ENCODE results near the gene PARD3. TPM values are rescaled to one million over a fixed set of nuclear protein-coding genes. Genes with fewer than 3 reads are reported as not detected.

PARD3 gene
- total RNA-seq, 2 donors from 2014 or later: 31.6 to 41.6 TPM

GRCh38 chr10:34186745-34187144 is 628.4 kb downstream of the PARD3 start:
- Histone ChIP-seq H3K4me3 (no peak overlapping the region), H3K27me3 (no peaks in the 10 kb centered on the region), H3K27ac (no peak overlapping the region), H3K36me3 (no peaks in the 10 kb centered on the region), H3K4me1 (peaks cover 0 to 18% of the 10 kb centered on the region in 2 donors), H3K9me3 (no peaks in the 10 kb centered on the region)
- DNase-seq (ENCODE audit: low spot score): no peak
- TF ChIP-seq CTCF (IDR thresholded peaks at IDR 0.05): no peak

GRCh38 chr10:34185998-34186397 is 629.1 kb downstream of the PARD3 start:
- TF ChIP-seq CTCF (IDR thresholded peaks at IDR 0.05): no peak
- no peaks in the 10 kb centered on the region for H3K9me3 ChIP-seq
- no peak for DNase-seq (ENCODE audit: low spot score)
- peaks cover 0 to 23% of the 10 kb centered on the region in 2 donors for H3K4me1 ChIP-seq
- no peaks in the 10 kb centered on the region for H3K27me3 ChIP-seq
- no peaks in the 10 kb centered on the region for H3K36me3 ChIP-seq
- no peak overlapping the region for H3K4me3 ChIP-seq
- H3K27ac ChIP-seq: no peak overlapping the region

- Histone ChIP-seq H3K4me1 (peaks cover 0 to 23% of the 10 kb centered on the region in 2 donors), H3K4me3 (no peak overlapping the region), H3K9me3 (no peaks in the 10 kb centered on the region), H3K36me3 (no peaks in the 10 kb centered on the region), H3K27ac (no peak overlapping the region), H3K27me3 (no peaks in the 10 kb centered on the region)
- no peak for DNase-seq (ENCODE audit: low spot score)
- TF ChIP-seq CTCF (IDR thresholded peaks at IDR 0.05): no peak
Observed at GRCh38 chr10:34184939-34185386, 630.1 kb downstream of the PARD3 start.

- Histone ChIP-seq H3K27me3 (no peaks in the 10 kb centered on the region), H3K4me1 (peaks cover 0 to 23% of the 10 kb centered on the region in 2 donors), H3K27ac (no peak overlapping the region), H3K9me3 (no peaks in the 10 kb centered on the region), H3K36me3 (no peaks in the 10 kb centered on the region), H3K4me3 (no peak overlapping the region)
- no peak for DNase-seq (ENCODE audit: low spot score)
- no peak for TF ChIP-seq CTCF (IDR thresholded peaks at IDR 0.05)
Observed at GRCh38 chr10:34184397-34184796, 630.7 kb downstream of the PARD3 start.

- no peaks in the 10 kb centered on the region for H3K27me3 ChIP-seq
- TF ChIP-seq CTCF (IDR thresholded peaks at IDR 0.05): no peak
- no peak overlapping the region for H3K4me3 ChIP-seq
- H3K9me3 ChIP-seq: no peaks in the 10 kb centered on the region
- no peak overlapping the region for H3K27ac ChIP-seq
- peaks cover 0 to 23% of the 10 kb centered on the region in 2 donors for H3K4me1 ChIP-seq
- no peaks in the 10 kb centered on the region for H3K36me3 ChIP-seq
- DNase-seq (ENCODE audit: low spot score): no peak
Observed at GRCh38 chr10:34183016-34183796, 631.9 kb downstream of the PARD3 start.
